Fibroblast of skin of left quadriceps (primary cell): ENCODE results near the gene CACNB3.
A peak's percentile ranks its signal among the peaks of the same experiment; 100 is the strongest.

Experiments used
- DNase-seq, 2 experiments: peaks; one replicate each; pipeline ENCODE4 v3.0.0-alpha.2; 2013; ENCODE audit warnings: low read depth in 2 of 2

Gene CACNB3

DNA sequence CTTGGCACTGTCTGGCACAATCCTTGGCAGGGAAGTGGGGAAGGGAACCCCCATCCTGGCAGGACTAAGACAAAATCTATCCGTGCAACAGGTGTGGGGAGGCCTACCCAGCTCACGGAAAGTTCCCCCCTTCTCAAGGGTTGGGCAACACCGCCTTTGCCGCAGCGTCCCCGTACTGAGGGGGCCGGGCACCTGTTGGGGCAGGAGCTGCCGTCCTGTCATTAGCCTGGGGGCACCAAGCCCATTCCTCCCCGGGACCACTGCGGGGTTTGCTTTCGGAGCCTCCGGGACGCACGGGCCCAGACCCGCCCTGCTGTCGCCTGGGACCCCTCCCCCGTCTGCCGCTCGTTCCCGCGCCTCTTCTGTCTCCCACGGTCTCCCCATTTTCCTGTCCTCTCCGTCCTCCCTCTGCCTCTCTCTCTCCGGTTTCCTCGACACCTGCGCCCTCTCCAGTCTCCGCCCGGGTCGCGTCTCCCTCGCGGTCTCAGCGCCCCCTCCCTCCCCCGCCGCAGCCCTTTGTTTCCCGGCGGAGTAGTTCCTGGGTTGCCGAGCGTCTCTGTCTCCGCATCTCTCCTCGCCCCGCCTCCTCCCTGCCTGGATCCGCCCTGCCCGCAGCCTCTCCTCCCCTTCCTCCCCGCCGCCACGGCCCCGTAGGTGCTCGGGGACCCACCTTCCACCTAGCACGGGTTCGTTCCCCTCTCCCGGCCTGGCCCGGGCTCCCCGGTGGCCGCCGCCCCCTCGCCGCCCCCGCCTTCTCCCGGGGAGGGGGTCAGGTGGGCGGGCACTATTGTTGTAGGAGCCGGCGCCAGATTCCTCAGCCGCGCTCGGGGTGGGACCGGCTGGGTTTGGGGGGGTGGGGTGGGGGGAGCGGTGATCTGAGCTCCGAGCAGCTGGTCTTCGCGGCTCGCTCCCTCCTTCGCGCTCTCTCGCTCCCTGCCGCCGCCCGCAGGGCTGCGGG lies at the start of gene CACNB3:
CACNB3 (plus strand) TSS at position 624 of the 958 bp plus-strand sequence. CDS start 434 bp downstream, outside the sequence.
- DNase-seq: no peak

DNA sequence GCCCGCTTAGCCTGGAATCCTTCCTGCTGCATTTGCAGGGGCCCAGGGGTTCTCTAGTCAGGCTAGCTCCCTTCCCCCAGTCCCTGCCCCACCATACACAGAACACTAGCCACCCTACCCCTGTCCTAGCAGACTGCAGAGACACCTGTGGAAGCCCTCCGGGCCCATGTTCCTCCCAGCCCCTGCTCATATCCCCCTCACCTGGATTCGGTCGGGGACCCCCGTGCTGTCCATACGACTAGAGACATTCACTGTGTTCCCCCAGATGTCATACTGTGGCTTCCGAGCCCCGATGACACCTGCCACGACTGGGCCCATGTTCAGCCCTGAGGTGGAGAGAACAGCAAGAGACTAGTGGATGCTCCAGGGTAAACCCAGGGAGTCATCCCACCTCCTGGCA lies 49.6 kb upstream of the CACNB3 start:
- no peak for DNase-seq

DNA sequence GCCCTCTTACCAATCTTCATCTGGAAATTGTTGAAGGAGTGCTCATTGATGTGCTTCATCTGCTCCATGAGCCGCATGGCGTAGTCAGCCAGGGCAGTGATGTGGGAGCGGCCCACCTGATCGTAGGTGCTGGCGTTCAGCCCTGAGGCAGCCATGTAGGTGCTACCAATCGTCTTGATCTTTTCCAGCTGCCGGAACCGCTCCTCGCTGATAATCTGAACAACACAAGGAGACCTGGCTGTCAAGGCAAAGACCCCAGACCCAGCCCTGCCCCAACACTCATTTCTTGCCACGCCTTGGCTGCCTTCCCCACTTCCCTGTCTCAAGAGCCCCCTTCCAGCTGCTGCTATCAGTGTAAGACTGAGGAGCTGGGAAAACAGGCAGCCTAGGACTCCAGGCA lies 47.5 kb upstream of the CACNB3 start:
- DNase-seq: no peak

DNA sequence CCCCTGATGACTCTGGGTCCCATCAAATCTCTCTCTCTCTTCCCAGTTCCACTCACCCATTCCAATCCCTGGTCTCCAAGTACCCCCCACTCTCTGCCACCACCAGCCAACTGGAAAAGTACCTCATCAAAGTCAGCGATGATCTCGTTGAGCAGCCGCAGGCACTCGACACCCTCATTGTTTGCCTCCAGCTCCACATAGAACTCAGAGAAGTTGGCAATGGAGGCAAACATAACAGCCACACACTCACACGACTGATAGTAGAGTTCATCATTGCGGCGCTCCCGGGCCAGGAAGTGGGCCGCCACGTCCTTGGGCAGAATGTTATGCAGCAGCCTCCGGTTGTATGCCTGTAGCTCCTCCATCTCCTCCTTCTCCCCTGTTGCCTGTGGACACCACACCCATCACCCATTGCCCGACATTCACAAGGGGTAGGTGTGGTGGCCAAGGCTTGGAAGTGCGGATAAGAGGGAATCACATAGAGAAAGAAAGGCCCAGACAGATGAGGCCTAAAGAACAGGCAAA lies 46.6 kb upstream of the CACNB3 start:
- no peak for DNase-seq

DNA sequence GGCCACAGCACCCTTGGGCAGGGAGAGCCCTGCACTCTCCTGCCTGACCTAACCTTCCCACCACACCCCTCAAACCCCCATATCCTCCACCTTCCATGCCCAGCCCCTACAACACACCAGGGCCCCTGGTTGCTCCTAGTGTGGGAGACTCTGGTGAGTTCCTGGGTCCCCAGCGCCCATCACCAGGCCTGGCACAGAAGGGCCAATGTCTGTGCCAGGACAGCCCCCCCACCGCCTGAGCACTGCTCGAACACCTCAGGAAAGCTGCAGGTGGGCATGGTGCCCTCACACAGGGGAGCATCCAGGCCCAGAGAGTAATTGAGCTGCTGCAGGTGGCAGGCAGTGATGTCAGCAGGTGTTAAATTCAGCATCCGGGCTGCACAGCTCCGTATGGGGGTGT lies 44.6 kb upstream of the CACNB3 start:
- DNase-seq: no peak

DNA sequence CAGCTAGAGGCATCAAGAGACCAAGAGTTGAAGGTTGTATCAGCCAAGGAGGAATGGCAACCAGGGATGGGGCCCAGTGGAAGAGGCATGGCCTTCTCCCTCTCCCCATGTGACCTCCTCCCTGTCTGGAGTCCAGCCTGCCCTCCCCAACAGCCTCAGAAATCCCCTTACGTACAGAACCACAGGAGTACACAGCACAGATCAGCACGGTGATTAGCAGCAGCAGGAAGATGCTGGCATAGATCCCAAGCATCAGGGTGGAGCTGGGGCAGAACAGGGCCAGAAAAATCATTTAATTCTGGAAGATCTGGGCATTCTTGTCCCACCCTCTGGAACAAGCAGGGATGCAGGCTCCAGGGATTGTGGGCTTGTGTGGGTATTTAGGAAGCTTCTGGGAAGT lies 43.8 kb upstream of the CACNB3 start:
- no peak for DNase-seq

DNA sequence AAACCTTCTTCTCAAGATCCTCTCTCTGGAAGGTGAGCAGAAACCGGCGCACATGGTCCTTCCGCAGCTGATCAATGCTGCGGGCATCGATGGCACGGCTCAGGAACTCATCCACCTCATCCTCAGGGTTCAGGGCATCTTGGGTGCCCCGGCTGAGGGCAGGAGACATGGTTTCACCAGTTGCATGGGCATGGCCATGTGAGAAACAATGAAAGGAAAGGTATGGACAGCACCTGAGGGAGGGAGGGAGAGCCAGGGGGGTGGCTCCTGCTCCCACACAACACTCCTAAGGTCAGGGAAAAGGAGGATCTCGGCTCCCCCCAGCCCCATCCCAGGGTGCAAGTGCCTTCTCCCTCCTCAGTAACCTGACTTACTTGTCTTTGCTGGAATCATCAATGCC lies 43.0 kb upstream of the CACNB3 start:
- no peak for DNase-seq

DNA sequence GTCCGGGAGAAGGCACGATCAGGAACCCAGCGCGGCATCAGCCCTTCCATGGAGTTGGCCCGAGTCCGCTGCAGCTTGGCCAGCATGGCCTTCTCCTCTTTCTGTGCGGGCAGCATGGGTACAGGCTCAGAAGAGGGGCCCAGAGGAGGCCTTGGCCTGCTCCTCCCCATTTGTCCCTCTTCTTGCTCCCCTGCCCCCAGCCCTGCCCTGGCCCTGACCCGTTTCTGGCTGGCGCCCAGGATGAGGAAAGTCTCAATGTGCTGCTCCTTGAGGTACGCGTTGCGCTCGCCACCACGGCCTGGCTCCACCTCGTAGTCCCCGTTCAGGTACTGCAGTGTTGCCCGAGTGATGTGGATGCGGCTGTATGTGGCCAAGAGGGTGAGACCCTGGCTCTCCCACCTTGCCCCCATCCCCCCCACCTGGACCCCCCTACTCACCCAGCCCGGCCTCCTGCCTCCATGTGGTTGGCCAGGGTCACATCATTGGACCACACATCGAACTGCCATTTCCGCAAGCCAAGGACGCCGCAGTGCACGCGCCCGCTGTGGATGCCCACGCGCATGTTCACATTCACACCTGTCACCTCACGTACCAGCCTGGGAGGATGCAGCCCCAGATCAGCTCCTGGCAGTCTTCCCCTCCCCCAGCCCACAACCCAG lies 42.2 kb upstream of the CACNB3 start:
- no peak for DNase-seq

DNA sequence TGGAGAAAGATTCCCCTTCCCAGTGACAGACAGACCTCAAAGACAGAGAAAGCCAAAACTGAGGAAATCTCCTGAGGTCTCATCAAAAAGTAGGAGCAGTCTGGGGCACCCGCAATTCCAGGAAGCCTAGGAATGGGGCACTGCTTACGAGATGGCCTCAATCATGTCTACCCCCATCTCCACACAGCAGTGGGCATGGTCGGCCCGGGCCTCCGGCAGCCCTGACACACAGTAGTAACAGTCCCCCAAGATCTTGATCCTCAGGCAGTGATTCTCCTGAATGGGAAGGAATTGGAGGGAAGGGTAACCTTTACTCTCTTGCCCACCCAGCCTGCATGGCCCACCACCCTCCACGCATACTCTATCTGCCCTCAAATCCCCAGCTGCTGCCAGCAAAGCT lies 41.3 kb upstream of the CACNB3 start:
- DNase-seq: no peak

DNA sequence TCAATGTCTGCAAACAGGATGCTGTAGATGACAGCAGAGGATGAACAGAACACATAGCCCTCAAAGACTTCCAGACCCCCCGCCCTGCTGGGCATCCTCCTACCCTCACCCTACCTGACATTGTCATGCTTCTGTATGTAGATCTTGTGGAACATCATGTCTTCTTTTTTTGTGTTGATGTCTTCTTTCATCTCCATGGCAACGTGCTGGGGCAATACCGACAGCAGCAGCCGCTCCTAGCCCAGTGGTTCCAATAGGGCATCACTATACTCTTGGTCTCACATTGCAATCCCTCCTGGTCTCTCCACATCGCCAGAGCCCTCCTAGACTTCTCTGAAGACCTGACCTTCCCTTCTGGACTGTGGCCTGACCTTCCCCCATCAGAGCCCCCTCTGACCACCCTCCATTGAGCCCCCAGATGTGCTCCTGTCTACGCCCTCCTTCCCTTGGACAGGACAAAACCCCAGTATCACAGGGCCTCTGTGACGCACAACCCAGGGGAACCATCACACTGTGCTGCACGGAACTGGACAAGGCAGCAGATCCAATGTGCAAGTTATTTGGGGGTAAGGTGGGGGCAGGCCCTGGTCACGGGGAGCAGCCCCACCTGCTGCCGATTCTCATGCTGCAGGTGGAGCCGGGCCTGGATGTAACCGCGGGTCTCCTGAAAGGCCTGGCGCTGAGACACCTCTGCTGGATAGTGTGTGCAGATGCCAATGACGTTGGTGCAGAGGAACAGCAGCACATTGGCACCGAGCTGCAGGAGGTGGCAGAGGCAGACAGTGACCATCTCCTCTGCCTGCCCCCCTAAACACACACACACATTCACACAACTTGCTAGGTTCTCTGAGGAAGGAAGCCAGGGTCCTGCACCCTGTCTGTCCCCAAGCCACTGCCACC lies 40.5 kb upstream of the CACNB3 start:
- DNase-seq: no peak

DNA sequence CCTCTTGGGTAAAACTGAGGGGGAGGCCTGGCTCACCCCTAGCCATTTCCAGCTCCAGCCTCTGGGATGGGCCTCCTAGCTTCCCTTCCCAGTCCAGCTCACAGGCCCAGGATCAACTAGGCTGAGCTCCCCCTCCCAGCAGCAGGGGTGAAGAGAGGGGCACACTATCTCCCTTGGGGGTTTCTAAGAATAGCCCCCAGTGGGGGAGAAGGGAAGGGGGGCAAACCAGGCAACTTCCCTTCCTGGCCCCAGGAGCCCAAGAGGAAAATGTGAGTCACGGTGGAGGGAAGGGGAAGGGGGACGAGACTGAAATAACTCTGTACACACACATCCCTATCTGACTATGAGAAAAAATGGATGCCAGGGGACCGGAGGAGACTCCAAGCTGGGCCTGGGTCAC lies 38.4 kb upstream of the CACNB3 start:
- DNase-seq: peak; percentile 77 to 80

DNA sequence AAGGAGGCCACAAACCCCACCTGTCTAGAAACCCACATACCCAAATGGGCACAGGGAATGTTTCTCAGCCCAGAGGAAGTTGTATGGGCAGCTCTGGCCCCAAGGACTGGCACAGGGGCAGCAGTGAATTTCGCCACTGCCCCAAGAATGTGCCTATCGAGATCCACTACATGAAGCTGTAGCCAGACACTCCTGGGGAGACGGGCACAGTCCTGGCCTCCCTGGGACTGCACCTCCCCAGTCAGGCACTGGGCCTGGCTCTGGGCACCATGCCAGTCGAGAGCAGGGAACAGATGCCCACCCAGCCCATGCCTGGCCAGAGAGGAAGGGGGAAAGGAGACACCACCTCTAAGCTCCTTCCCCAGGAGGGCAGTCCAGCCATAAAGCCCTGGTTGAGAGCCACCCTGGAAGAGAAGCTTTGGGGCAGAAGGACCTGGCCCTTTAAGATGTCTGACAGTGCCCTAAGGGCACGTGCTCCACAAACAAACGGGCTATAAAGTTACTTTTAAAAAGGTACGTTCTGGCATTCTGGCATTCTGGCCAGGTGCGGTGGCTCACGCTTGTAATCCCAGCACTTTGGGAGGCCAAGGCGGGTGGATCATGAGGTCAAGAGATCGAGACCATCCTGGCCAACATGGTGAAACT lies 37.8 kb upstream of the CACNB3 start:
- DNase-seq: no peak

DNA sequence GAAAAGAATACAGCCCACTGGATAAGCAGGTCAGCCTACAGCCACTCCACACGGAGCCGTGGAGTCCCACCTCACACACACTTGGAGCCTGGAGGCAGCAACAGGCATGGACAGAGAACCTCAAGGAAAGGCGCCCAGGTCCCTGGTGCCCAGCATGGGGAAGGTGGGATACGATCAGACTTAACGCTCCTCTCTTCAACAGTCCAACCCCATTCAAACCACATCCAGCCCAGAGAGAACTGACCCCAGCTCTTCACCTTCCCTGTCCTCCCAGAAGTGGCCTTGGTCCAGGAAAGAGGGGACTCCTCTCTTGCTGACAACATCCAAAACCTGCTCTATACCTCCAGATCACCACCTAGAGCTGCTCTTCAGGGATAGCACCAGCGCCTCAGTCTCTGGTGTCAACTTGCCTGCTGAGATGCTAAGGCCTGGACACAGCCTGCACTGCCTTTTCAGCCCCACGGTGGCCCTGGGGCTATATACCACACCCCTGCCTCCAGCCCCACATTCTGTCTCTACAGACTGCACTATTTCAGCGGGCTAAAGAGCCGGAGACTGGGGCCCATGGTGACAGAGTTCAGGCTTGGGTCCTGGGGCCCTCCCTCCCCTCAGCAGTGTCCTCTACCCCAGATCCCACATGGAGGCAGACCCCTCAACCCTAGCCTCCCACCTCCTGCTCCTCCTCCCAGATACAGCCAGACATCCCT lies 36.4 kb upstream of the CACNB3 start:
- DNase-seq: no peak

DNA sequence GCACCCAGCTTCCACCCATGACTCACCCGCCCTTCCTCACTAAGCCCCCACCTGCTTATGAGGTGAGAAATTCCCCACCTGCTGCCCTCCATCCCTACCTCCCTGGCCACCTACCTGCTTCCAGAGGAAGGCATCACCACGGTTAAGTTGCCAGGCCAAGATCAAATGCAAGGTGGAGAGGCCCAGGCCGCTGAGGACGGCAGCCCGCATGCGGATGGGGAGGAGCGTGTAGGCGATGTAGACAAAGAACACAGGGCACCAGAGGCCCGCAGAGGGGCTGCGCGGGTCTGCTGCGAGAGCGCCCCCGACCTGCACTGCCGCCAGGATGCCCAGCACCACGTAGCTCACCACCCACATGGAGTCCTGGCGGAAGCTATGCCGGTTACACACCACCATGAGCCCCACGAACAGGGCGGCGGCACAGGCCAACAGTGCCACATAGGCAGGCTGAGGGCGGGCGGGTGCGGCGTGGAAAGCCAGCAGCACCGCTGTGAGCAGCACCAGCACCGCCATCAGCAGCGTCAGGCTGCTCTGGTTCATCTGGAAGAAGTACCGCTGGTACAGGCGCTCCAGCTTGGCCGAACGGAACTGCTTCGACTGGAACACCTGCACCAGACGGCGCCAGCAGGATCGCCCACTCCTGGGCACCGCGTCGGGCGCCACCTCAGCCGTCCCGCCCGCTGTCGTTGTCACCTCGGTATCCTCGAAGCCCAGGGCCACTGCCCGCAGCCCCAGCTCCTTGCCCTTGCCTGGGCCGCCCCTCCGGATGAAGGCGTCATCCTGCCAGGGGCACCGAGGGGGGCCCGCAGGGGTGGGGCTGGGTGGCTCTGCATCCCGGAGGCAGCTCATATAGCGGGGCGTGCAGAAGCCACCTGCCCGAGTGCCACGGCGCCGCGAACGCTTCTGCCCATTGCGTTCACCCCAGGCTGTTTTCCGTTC lies 35.6 kb upstream of the CACNB3 start:
- no peak for DNase-seq

DNA sequence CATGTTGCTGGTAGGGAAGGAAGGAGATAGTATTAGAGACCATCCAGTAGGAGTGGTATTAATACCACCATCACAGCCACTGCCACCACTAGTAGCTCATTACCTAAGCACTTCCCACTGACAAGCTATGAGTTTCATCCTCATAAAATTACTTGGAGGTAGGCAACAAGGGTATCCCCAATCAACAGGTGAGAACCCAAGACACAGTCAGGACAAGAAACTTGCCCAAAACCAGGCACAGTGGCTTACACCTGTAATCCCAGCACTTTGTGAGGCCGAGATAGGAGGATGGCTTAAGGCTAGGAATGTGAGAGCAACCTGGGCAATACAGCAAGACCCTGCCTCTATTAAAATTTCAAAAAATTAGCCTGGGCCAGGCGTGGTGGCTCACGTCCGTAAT lies 34.9 kb upstream of the CACNB3 start:
- no peak for DNase-seq

DNA sequence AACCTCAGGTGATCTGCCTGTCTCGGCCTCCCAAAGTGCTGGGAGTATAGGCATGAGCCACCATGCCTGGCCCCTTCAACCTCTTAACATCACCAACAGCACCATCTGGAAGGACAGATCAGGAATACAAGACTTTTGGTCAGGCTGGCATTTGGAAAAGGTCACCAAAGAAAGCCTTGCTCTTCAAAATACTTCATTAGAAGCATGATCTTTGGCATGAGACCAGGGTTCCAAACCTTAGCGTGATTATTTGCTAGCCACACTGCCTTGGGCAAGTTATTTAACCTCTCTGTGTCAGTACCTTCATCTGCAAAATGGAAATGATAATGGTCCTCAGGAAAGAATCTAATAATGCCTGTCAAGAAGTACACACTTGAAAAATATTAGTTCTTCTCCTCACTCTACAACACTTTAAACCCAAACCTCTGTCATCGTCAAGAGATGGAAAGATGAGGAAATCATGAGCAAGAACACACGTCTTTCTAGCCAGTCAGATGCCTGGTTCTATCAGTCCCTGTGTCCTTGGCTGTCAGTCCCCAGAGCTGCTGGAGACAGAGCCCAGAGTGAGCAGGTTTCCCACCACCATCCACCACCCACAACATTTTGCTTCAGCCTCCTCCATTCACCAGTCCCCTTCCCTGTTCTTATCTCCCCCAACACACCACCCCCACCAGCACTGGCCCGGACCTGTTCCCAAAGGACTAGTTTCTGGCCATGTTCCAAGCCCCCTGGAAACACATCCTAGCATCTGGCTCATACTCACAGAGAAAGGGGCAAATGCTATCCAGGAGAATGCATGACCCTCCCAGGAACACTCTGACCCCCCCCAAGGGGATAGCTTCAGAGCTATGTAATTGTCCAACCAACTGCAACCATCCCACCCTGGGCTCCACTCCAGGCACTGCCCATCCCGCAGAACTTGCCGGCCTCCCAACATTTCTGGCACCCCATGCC lies 31.4 kb upstream of the CACNB3 start:
- DNase-seq: no peak

DNA sequence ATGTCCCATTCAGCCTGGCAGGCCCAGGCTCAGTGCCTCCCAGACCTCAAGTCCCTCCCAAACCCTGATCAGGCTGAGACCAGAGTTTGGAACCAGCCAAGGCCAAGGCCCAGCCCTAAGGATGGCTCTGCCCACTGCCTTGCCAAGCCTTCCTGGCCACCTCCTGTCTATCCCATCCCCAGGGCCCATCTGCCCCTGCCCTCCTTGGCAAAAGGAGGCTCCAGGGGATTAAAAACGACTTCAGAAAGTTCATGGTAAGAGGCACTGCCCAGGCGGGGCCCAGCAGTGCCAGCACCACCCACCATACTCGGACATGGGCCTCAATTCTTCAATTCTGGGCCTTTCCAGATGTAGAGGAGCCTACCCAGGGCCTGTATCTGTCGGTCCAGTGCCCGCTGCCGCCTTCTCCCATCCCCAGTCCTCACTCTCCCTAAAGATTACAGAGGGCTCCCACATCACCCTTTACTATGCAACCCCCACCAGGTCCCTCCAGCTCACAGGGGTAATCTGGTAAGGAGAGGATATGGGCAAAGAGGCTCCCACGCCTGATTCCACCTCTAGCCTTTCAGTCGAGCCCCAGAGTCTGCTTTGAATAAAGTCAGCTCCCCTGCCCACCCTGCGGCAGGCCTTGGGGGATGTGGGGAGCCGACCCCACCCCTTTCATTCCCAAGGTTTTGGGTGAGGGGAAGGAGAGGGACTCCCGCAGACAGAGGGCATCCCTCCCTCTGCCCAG lies 30.3 kb upstream of the CACNB3 start:
- no peak for DNase-seq

DNA sequence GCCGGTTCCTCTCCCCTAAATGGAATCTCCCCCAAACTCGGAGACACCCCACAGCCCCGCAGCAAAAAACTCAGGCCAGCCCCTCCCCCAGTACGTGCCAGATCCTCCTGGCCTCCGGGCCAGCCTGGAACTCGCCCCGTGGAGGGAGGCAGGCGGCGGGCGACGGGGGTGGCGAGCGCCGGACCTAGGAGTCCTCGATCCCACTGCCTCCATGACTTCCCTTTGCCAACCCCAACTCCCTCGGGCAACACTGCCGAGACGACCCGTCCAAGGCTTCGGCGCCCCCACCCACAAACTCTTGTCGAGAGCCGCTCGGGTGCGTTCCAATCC lies 29.8 kb upstream of the CACNB3 start:
- no peak for DNase-seq
